K562 (cell line): Measurements from ENCODE around the gene PTPRM.

Experiments
- CTBP1 ChIP-seq: fragments of 450-650 bp; IDR thresholded peaks from 2 replicates; pipeline ENCODE4 v1.6.1; 2016; ENCODE audit warnings: borderline replicate concordance
- EP300 ChIP-seq: IDR thresholded peaks from 2 replicates; pipeline ENCODE4 v1.6.1; 2012; ENCODE audit warnings: low read length, improper control_type of control experiment
- EZH2 ChIP-seq: IDR thresholded peaks from 2 replicates; pipeline ENCODE4 v1.6.1; 2012; ENCODE audit warnings: low read depth, mild to moderate bottlenecking, inconsistent platforms, low read length, borderline replicate concordance
- MYNN ChIP-seq, 2 experiments: sonication (generic); formaldehyde crosslinking in 1 of 2; IDR thresholded peaks; 2 replicates each; pipeline versions ENCODE4 v1.5.0 to v1.6.1; 2016 to 2020; ENCODE audit warnings: antibody characterized with exemption in 1 of 2, missing genetic modification reagents in 1 of 2
- NCOA1 ChIP-seq: fragments of 450-650 bp; IDR thresholded peaks from 2 replicates; pipeline ENCODE4 v1.6.1; 2016; ENCODE audit warnings: low read depth
- SIN3A ChIP-seq, 2 experiments: fragments of 150-350 bp in 1 of 2; IDR thresholded peaks; 2 replicates each; pipeline ENCODE4 v1.6.1; 2011 to 2016; ENCODE audit warnings: borderline replicate concordance in 2 of 2, low read depth in 2 of 2, low read length in 2 of 2, mild to moderate bottlenecking in 2 of 2, moderate library complexity in 2 of 2; ENCODE audit not compliant: control insufficient read depth in 1 of 2
- SMC3 ChIP-seq: conservative IDR thresholded peaks from 2 replicates; pipeline ENCODE4 v1.6.1; 2011; ENCODE audit warnings: low read depth, low read length, improper control_type of control experiment; ENCODE audit not compliant: insufficient read depth
- ZBTB8A ChIP-seq: fragments of 450-650 bp; IDR thresholded peaks from 2 replicates; pipeline ENCODE4 v1.6.1; 2018; ENCODE audit warnings: mild to moderate bottlenecking, moderate library complexity; ENCODE audit not compliant: partially characterized antibody
- ZSCAN29 ChIP-seq: fragments of 450-650 bp; IDR thresholded peaks from 2 replicates; pipeline ENCODE4 v1.6.1; 2017
- TF ChIP-seq, protein P1 (sequence below), 3 experiments: IDR thresholded peaks in 2 of 3; conservative IDR thresholded peaks in 1 of 3; 2 replicates each; pipeline ENCODE4 v1.5.1; 2011 to 2012; ENCODE audit warnings: low read length in 3 of 3, mild to moderate bottlenecking in 3 of 3, control low read depth in 2 of 3, improper control_type of control experiment in 1 of 3, inconsistent platforms in 1 of 3, low read depth in 1 of 3, mixed read lengths in 1 of 3, moderate library complexity in 1 of 3; ENCODE audit not compliant: insufficient read depth in 2 of 3

DNA sequence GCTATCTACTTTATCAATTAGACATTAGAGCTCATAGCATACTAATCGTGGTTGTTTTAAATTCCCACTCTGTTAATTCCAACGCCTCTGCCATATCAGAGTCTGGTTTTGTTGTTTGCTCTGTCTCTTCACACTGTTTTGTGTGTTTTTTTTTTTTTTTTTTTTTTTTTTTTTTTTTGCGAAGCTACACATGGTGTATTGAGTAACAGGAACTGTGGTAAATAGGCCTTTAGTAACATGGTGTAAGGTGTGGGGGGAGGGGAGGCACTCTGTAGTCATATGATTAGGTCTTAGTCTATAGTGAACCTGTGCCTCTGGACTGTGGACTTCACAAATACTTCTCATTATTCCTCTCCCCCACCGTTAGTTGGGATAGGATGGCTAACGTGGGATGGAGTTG, 671.4 kb downstream of the PTPRM start:
- TF ChIP-seq ZBTB8A = no peak
- TF ChIP-seq SMC3 = no peak
- no peak for TF ChIP-seq MYNN (IDR thresholded peaks at IDR 0.05)
- no peak for TF ChIP-seq MYNN (CRISPR knock-in tag; IDR thresholded peaks at IDR 0.05)
- no peak for TF ChIP-seq NCOA1
- TF ChIP-seq CTBP1 = no peak
- TF ChIP-seq, protein P1, sequence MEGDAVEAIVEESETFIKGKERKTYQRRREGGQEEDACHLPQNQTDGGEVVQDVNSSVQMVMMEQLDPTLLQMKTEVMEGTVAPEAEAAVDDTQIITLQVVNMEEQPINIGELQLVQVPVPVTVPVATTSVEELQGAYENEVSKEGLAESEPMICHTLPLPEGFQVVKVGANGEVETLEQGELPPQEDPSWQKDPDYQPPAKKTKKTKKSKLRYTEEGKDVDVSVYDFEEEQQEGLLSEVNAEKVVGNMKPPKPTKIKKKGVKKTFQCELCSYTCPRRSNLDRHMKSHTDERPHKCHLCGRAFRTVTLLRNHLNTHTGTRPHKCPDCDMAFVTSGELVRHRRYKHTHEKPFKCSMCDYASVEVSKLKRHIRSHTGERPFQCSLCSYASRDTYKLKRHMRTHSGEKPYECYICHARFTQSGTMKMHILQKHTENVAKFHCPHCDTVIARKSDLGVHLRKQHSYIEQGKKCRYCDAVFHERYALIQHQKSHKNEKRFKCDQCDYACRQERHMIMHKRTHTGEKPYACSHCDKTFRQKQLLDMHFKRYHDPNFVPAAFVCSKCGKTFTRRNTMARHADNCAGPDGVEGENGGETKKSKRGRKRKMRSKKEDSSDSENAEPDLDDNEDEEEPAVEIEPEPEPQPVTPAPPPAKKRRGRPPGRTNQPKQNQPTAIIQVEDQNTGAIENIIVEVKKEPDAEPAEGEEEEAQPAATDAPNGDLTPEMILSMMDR (IDR thresholded peaks at IDR 0.05 in 2 of 3, conservative IDR thresholded peaks at IDR 0.05 in 1 of 3; ENCODE audit: insufficient read depth in 2 of 3, low read depth in 1 of 3, low read length in 3 of 3) = no peak
- TF ChIP-seq SIN3A (IDR thresholded peaks at IDR 0.05; ENCODE audit: borderline replicate concordance in 2 of 2, control insufficient read depth in 1 of 2, low read depth in 2 of 2, low read length in 2 of 2) = no peak
- TF ChIP-seq ZSCAN29 = no peak
- TF ChIP-seq EP300 = no peak
- TF ChIP-seq EZH2 = no peak
